Stimulated activated effector memory CD8-positive, alpha-beta T cell treated with anti-CD3 and anti-CD28 coated beads, Interleukin-12 subunit alpha, Interleukin-12 subunit beta, amount 100 ng/mL, for 72 hours (primary cell): ENCODE results near the gene LRMDA.

Source experiments
- ATAC-seq: fragments of 150-1000 bp; cut with Tn5 transposase; 2 replicates; pipeline ENCODE4 v1.10.0; 2021
- DNase-seq, 2 donors: peaks; one replicate each; pipeline ENCODE4 v3.0.0; 2021 to 2022; ENCODE audit warnings: low spot score in 2 of 2
- H3K27ac Mint-ChIP-seq: one replicate; pipeline ENCODE4 v1.8.0; 2022; ENCODE audit warnings: mild to moderate bottlenecking, mixed read lengths
- H3K36me3 Mint-ChIP-seq: one replicate; pipeline ENCODE4 v1.8.0; 2022; ENCODE audit warnings: mild to moderate bottlenecking, mixed read lengths
- H3K4me1 Mint-ChIP-seq: one replicate; pipeline ENCODE4 v1.8.0; 2022; ENCODE audit warnings: mixed read lengths
- H3K4me3 Mint-ChIP-seq: one replicate; pipeline ENCODE4 v1.8.0; 2022; ENCODE audit warnings: mild to moderate bottlenecking, mixed read lengths
- H3K9me3 Mint-ChIP-seq: one replicate; pipeline ENCODE4 v1.8.0; 2022; ENCODE audit warnings: mixed read lengths

LRMDA gene

GRCh38 chr10:75875740-75876139 lies 444.3 kb downstream of the LRMDA start:
- DNase-seq = no peak
- Mint-ChIP-seq H3K27ac (no peak overlapping the region), H3K4me1 (no peaks in the 10 kb centered on the region), H3K36me3 (no peaks in the 10 kb centered on the region), H3K9me3 (peaks cover under 1% of the 10 kb centered on the region), H3K4me3 (no peak overlapping the region)
- no peak for ATAC-seq

- no peak overlapping the region for H3K27ac Mint-ChIP-seq
- ATAC-seq (no peak), DNase-seq (no peak)
- H3K4me3 Mint-ChIP-seq = no peak overlapping the region
- H3K36me3 Mint-ChIP-seq = no peaks in the 10 kb centered on the region
- no peaks in the 10 kb centered on the region for H3K9me3 Mint-ChIP-seq
- H3K4me1 Mint-ChIP-seq = no peaks in the 10 kb centered on the region
These were observed 445.3 kb downstream of the LRMDA start for GRCh38 chr10:75876710-75877109.

GRCh38 chr10:75877877-75878276 lies 446.5 kb downstream of the LRMDA start:
- H3K27ac Mint-ChIP-seq = no peak overlapping the region

GRCh38 chr10:75878586-75878985 lies 447.2 kb downstream of the LRMDA start:
- DNase-seq (no peak), ATAC-seq (no peak)
- no peak overlapping the region for H3K27ac Mint-ChIP-seq
- H3K36me3 Mint-ChIP-seq = no peaks in the 10 kb centered on the region
- H3K4me1 Mint-ChIP-seq = no peaks in the 10 kb centered on the region
- no peaks in the 10 kb centered on the region for H3K9me3 Mint-ChIP-seq
- no peak overlapping the region for H3K4me3 Mint-ChIP-seq

More at GRCh38 chr10:75877877-75878276, 446.5 kb downstream of the LRMDA start:
- Mint-ChIP-seq H3K9me3 (no peaks in the 10 kb centered on the region), H3K4me1 (no peaks in the 10 kb centered on the region), H3K4me3 (no peak overlapping the region), H3K36me3 (no peaks in the 10 kb centered on the region)
- ATAC-seq (no peak), DNase-seq (no peak)

GRCh38 chr10:75880031-75880775 lies 448.8 kb downstream of the LRMDA start:
- Mint-ChIP-seq H3K4me1 (no peaks in the 10 kb centered on the region), H3K4me3 (no peak overlapping the region), H3K27ac (no peak overlapping the region), H3K9me3 (no peaks in the 10 kb centered on the region), H3K36me3 (no peaks in the 10 kb centered on the region)
- ATAC-seq (no peak), DNase-seq (no peak)

- DNase-seq (no peak), ATAC-seq (no peak)
- Mint-ChIP-seq H3K4me3 (no peak overlapping the region), H3K9me3 (no peaks in the 10 kb centered on the region), H3K27ac (no peak overlapping the region), H3K4me1 (no peaks in the 10 kb centered on the region), H3K36me3 (no peaks in the 10 kb centered on the region)
These were observed 452.0 kb downstream of the LRMDA start for GRCh38 chr10:75883081-75884072.

- Mint-ChIP-seq H3K4me3 (no peak overlapping the region), H3K36me3 (no peaks in the 10 kb centered on the region), H3K4me1 (no peaks in the 10 kb centered on the region), H3K9me3 (no peaks in the 10 kb centered on the region), H3K27ac (no peak overlapping the region)
- ATAC-seq = peak; percentile 44
- no peak for DNase-seq
These were observed 453.4 kb downstream of the LRMDA start for GRCh38 chr10:75884808-75885207.

- no peak overlapping the region for H3K4me3 Mint-ChIP-seq
These were observed 455.9 kb downstream of the LRMDA start for GRCh38 chr10:75887369-75887768.

GRCh38 chr10:75887992-75888680 lies 456.7 kb downstream of the LRMDA start:
- ATAC-seq (no peak), DNase-seq (no peak)
- H3K9me3 Mint-ChIP-seq = no peaks in the 10 kb centered on the region
- no peak overlapping the region for H3K27ac Mint-ChIP-seq
- H3K4me3 Mint-ChIP-seq = no peak overlapping the region
- H3K4me1 Mint-ChIP-seq = no peaks in the 10 kb centered on the region
- no peaks in the 10 kb centered on the region for H3K36me3 Mint-ChIP-seq

More at GRCh38 chr10:75887369-75887768, 455.9 kb downstream of the LRMDA start:
- ATAC-seq (no peak), DNase-seq (no peak)
- Mint-ChIP-seq H3K4me1 (no peaks in the 10 kb centered on the region), H3K36me3 (no peaks in the 10 kb centered on the region), H3K9me3 (no peaks in the 10 kb centered on the region), H3K27ac (no peak overlapping the region)

GRCh38 chr10:75889051-75889450 lies 457.6 kb downstream of the LRMDA start:
- no peaks in the 10 kb centered on the region for H3K36me3 Mint-ChIP-seq
- H3K4me3 Mint-ChIP-seq = no peak overlapping the region
- DNase-seq (no peak), ATAC-seq (no peak)
- no peak overlapping the region for H3K27ac Mint-ChIP-seq
- no peaks in the 10 kb centered on the region for H3K4me1 Mint-ChIP-seq
- H3K9me3 Mint-ChIP-seq = no peaks in the 10 kb centered on the region

- no peak overlapping the region for H3K27ac Mint-ChIP-seq
- H3K4me1 Mint-ChIP-seq = no peaks in the 10 kb centered on the region
- no peaks in the 10 kb centered on the region for H3K9me3 Mint-ChIP-seq
- DNase-seq (no peak), ATAC-seq (no peak)
- H3K4me3 Mint-ChIP-seq = no peak overlapping the region
- H3K36me3 Mint-ChIP-seq = no peaks in the 10 kb centered on the region
These were observed 463.3 kb downstream of the LRMDA start for GRCh38 chr10:75894761-75895160.

- H3K36me3 Mint-ChIP-seq = no peaks in the 10 kb centered on the region
- ATAC-seq = no peak
- no peak overlapping the region for H3K4me3 Mint-ChIP-seq
- no peaks in the 10 kb centered on the region for H3K9me3 Mint-ChIP-seq
- DNase-seq = no peak
- no peaks in the 10 kb centered on the region for H3K4me1 Mint-ChIP-seq
- H3K27ac Mint-ChIP-seq = no peak overlapping the region
These were observed 463.8 kb downstream of the LRMDA start for GRCh38 chr10:75895259-75895658.

- Mint-ChIP-seq H3K4me1 (no peaks in the 10 kb centered on the region), H3K4me3 (no peak overlapping the region), H3K9me3 (peaks cover 3% of the 10 kb centered on the region), H3K27ac (no peak overlapping the region), H3K36me3 (no peaks in the 10 kb centered on the region)
- DNase-seq (no peak), ATAC-seq (no peak)
These were observed 468.5 kb downstream of the LRMDA start for GRCh38 chr10:75899816-75900390.

- no peak overlapping the region for H3K27ac Mint-ChIP-seq
- H3K4me3 Mint-ChIP-seq = no peak overlapping the region
- ATAC-seq (no peak), DNase-seq (no peak)
- H3K4me1 Mint-ChIP-seq = no peaks in the 10 kb centered on the region
- H3K36me3 Mint-ChIP-seq = no peaks in the 10 kb centered on the region
- H3K9me3 Mint-ChIP-seq = peaks cover 6% of the 10 kb centered on the region
These were observed 471.4 kb downstream of the LRMDA start for GRCh38 chr10:75902816-75903215.
